ENCODE data around the gene CEACAM19.

DNA sequence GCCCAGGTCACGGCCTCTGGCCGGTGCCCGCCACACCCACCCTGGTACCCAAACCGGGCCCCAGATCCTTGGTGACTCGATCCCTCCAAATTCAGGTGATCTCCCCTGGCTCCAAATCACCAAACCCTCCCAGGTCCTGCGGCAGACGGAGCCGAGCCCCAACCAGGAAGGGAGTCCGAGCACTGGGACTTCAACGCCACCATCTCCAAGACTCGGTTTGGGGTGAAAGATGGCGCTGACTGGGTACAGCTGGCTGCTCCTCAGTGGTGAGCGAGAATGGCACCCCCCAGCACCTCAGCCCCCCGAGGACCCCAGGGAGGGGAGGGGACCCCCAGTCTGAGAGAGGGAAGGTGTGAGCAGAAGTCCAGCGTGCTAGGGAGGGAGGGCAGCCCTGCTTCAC, 29.9 kb downstream of the CEACAM19 start:
- TF ChIP-seq, protein P1, sequence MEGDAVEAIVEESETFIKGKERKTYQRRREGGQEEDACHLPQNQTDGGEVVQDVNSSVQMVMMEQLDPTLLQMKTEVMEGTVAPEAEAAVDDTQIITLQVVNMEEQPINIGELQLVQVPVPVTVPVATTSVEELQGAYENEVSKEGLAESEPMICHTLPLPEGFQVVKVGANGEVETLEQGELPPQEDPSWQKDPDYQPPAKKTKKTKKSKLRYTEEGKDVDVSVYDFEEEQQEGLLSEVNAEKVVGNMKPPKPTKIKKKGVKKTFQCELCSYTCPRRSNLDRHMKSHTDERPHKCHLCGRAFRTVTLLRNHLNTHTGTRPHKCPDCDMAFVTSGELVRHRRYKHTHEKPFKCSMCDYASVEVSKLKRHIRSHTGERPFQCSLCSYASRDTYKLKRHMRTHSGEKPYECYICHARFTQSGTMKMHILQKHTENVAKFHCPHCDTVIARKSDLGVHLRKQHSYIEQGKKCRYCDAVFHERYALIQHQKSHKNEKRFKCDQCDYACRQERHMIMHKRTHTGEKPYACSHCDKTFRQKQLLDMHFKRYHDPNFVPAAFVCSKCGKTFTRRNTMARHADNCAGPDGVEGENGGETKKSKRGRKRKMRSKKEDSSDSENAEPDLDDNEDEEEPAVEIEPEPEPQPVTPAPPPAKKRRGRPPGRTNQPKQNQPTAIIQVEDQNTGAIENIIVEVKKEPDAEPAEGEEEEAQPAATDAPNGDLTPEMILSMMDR (IDR thresholded peaks at IDR 0.05; ENCODE audit: insufficient read depth, low read length, poor library complexity, severe bottlenecking): no peak
- no peak for TF ChIP-seq EZH2phosphoT487 (conservative IDR thresholded peaks at IDR 0.05; ENCODE audit: low read length)
